Activated CD4-positive, CD25-positive, alpha-beta regulatory T cell (primary cell): ENCODE data around the gene SLC1A4.
"Not testable (repeated sequence)": the region's sequence is repeated elsewhere in the genome, so short reads cannot be mapped to it uniquely, and the experiment has no call there.

Experiments used
- DNase-seq, 4 experiments: peaks; one replicate each; lab custom pipeline; 2025; lab: John Stamatoyannopoulos, UW

Gene SLC1A4

DNA sequence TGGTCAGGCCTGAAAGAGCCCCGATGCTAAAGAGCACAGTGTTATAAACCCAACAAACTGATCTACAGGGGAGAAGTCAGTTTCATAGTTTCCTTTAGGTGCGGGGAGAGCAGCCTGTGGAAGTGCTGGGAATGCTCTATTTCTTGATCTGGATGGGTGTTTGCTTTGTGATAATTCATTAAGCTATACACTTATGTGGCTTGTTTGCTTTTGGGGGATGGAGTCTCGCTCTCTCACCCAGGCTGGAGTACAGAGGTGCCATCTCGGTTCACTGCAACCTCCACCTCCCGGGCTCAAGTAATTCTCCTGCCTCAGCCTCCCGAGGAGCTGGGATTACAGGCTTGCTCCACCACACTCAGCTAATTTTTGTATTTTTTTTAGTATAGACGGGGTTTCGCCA is 37.0 kb downstream of the SLC1A4 start:
- no peak for DNase-seq

DNA sequence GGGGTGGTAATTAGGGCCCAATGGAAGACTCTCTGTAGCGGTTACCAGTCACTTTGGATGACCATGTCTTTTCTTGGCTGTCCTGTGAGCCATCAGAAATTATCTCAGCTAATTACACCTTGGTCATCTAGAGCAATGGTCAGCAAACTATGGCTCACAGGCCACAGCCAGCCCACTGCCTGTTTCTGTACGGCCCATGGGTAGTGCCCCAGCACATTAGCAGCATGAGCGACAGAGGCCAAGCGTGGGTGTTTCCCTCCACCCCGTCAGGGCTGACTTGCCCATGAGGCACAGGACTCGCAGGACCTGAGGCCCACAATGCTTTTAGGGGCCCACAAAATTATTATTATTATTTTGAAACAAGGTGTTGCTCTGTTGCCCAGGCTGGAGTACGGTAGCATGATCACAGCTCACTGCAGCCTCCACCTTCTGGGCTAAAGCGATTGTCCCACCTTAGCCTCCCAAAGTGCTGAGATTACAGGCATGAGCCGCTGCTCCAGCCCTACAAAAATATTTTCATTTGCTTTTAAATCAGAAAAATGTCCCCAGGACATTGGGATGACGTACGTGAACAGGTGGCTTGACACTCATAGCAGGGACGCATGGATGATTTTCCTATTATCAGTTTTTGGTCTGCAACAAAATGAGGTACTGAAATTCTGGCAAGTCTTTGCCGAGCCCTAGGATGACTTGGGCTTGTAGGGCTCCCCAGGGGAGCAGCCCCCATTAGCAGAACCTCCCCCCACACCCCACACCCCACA is 37.7 kb downstream of the SLC1A4 start:
- no peak for DNase-seq

DNA sequence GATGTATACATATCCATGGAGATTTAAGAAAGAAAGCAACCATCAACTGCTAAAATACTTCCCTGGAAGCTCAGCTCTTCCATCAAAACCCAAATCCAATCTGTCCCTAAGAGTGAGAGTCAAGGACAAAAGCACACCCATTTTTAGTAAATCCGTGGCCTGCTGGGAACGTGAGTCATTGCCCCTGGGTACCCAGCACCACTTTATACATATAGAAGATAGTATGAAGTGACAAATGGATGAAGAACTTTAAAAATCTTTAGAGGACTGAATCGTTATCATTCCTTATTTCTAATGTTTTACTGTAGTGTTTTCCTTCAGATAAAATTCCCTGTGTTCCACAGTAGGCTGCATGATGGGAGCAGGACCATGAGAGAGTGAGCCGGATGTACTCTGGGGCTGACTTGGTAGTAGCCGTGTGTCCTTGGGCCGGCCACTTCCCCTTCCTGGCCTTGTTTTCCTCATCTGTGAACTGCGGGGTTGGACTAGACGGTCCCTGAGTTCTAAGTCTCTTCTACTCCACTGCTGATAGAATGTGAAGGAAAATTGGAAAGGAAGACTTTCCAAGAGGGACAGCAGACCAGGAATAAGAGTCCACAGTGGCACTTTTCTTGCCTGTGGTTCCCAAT is 38.5 kb downstream of the SLC1A4 start:
- no peak for DNase-seq

DNA sequence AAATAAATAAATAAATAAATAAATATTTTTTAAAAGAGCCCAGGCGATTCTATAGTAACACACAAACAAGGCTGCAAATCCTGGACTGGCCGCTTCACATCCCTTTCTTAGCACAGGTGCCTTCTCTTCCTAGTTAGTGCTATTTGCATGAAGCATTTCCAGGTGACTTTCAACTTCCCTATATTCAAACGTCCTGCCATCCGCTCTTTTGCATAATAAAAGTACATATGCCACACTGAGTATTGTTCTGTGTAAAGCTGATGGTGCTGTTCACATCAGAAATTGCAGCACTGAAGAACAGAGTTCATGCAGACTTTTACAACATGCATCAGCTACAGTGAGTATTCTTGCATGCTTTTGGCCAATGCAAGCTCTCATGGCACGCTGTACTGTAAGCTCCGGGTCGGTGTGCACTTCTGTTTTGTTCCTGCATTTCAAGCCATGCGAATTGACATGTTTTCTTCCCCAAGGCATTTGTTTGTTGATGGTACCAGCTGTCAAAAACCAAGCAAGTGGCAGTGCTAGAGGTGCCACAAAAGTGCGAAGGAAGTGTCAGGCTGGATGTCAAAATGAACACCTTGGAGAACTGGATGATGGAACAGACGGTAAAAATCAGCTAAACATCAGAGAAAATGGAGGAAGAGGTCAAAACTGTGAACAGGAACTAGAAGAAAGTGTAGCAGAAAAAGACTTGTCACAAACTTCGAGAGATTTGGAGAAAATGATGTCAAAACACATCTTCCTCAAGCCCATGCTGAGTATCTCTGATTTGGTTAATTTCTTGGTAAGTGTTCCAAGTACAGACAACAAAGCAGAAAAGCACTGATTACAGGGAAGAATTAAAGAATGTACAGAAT is 41.5 kb downstream of the SLC1A4 start:
- DNase-seq, result no peak

DNA sequence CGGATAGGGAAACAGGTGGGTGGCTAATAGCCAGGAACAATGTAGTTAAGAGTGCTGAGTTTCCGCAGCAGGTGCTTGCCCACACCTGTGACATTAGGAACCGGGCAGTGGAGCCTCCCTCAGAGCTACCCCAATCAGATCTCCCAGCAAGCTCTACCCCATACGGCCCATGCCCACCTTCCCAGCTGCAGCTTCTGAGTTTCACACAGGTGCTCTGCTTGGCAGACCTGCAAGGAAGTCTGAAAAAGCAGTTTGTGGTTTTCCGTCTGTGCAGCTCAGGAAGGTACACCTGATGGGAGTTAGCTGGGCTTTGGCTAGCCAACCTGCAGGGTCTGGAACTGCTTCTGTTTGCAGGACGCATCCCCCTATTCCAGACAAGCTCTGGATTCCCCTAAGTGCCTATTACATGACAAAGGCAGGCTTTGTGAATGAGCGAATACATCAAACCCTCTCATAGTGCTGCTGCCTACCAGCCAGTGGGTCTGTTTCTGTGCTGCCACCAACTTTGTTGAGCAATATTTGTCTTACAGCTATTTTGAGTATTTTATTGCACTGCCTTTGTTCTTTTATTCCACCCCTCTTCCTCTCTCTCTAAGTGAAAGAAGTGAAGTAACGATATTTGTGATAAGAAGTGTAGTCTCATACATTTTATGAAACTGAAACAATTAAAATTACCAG is 42.3 kb downstream of the SLC1A4 start:
- no peak for DNase-seq

DNA sequence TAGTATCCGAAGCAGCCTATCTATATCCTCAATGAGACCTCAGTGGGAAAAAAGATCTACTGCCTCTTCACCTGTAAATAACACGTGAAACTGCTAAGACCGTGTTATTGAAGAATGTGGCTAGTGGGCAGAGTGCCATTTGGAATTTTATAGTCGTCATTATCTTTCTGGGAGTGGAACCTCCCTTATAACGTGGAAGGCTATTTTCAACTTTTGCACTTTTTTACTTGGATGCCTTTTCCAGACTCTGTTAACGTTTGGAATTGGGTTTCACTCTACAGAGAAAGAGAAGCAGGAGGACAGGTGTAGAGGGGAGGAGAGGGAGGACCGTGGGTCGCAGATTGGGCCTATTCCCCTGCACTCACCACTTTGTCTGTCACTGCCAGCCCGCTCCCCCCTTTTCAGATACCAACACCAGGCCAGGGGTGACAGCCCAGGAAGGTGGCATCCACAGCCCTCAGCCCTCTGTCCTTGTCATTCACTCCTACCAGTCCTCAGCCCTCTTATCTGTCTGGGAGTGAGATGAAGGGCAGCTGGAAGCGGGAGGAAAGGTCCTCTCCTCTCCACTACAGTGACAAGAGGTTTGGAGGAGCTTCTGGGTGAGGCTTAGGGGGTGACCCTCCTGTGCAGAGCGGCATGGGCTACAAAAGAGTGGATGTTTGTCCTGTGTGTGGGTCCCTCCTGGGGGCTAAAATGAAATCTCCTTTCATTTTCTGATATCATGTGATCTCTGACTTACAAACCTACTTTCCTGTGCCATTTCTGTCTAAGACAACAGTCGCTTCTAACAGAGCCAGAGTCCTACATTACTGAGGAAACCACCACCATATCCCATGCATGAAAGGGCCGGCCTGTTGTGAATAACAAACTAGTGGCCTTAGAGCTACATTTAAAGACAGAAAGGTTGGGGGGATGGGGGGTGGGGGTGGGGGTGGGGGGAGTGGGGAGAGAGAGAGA is 43.1 kb downstream of the SLC1A4 start:
- DNase-seq, result no peak

DNA sequence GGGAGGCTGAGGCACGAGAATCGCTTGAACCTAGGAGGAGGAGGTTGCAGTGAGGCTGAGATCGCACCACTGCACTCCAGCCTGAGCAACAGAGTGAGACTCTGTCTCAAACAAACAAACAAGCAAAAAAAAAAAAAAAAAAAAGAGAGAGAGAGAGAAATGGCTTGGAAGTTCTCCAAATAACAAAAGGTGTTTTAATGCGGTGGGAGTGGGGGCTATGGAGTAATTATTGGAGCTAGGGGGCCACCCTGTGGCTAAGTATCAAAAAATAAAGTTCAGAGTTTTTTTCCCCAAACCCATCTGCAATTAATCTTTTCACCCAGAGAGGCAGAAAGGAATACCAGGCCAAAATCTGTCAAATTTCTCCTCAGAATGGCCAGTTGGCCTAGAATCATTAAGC is 44.0 kb downstream of the SLC1A4 start:
- no peak for DNase-seq

DNA sequence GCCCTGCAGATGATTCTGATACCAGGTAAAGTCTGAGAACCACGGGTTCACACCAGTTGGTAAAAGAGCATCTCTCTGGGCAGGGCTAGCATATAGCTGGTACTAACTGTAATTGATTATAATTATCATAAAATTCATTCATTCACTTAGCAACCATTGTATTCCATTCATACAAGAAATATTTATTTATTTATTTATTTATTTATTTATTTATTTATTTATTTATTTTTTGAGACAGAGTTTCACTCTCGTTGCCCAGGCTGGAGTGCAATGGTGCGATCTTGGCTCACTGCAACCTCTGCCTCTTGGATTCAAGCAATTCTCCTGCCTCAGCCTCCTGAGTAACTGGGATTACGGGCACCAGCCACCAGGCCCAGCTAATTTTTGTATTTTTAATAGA is 44.5 kb downstream of the SLC1A4 start:
- not testable (repeated sequence) for DNase-seq

DNA sequence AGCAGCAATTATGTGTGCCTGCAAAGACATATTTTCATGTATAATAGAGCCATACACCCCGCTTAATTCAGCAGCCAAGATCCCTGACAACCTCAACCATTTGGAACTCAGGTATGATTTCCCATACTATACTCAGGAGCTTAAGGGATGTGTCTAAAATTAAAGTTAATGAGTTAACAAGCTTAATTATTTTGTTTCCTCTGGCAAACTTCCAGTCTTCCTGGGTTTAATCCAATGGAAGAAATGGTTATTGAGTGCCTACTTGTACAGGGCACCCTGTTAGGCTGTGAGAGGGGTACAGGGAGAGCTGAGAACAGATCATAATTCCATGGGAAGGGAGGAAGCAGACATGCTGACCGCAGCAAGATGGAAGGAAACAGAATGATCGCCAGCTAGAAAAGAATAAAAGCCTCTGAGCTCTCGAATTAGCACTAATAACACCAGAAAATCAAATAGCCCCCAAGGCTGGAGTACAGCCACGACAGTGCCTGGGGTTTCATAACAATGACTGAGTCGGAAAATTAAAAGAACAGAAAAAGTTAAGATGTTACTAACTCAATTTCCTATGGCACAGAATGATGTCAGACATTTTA is 46.2 kb downstream of the SLC1A4 start:
- no peak for DNase-seq

DNA sequence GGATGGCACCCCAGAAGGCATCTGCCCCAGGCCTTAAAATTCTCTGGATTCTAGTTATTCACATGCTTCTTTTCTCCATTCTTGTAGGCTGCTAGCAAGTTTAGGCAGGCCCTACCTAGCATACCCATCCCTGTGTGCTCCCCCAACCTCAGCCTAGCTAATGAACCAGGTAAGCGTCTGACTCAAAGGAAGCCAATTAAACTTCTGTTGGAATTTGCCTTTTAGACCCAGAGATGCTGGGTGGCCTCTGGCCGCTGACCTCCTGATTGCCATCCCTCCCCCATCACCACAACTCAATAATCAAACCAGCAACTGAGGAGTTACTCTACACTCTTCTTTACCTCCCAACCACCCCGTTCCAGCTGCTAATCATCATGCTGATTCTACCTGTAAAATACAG is 48.0 kb downstream of the SLC1A4 start:
- no peak for DNase-seq

DNA sequence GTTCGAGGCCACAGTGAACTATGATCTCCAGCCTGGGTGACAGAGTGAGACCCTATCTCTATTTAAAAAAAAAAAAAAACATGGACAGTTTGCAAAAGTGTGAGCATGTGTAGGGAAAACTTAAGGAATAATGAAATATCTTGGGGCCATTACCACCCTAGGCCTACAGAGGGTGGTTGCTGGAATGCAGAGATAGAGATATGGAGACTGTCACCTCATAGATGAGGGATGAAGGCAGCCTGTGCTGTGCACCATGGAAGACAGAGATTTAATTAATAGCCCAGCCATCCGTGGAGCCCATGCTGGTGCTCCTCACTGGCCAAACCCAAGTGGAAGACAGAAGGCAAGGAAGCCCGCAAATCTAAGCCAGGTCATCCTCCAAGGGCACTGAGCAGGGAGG is 50.4 kb downstream of the SLC1A4 start:
- DNase-seq, result no peak

DNA sequence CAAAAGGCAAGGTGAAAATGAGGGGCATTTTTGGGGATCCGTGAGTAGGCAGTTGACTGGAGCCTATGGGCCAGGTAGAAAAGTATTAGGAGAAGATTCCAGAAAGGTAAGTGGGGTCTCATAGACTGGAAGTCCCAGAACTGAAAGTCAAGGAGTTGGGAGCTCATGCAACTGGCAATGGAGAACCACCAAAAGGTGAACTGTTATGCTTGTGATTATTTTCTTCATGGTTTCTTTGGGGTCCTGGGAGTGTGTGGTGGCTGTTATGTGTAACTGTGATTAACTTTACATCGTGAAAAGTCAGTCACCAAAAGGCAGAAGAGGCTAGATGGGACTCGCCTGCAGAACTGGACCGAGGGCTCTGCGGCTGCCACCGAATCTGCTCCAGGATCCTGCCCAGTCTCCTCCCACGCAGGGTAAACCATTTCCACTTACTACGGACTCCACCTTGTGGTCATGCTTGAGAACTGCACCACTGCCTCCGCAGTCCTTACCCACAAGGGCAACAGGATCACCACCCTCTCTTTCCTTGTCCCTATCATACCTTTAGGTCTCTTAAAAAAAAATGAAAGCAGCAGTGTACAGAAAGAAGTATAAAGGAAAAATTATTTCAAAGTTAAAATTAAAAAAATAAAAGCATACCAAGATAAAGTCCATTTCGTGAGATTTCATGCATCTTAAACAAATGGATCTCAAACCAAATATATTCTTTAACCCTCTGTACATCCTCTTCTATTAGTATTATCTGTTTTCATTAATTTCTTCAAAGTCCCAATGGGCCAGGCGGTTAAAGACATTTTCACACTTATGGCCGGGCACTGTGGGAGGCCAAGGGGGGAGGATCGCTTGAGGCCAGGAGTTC is 51.4 kb downstream of the SLC1A4 start:
- peak; percentile 41 to 58 (median 46) for DNase-seq

DNA sequence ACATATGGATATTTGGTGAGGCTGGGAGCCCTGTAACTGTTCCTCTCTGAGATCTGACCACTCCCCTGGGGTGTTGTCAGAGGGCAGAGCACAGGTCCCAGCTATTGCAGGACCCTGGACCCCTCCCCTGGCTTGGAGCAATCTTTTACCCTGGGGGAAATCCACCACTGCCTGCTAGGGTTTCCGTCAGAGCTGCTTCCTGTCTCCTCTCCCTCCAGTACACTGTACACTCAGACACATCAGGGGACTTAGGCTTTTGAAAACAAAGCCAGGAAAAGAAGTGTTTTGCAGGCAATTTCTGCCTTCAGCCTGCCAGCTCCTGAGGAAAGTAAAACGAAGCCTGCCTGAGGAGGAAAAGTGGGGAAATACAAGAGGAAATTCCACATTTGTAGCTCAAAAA is 53.8 kb downstream of the SLC1A4 start:
- DNase-seq, result no peak

DNA sequence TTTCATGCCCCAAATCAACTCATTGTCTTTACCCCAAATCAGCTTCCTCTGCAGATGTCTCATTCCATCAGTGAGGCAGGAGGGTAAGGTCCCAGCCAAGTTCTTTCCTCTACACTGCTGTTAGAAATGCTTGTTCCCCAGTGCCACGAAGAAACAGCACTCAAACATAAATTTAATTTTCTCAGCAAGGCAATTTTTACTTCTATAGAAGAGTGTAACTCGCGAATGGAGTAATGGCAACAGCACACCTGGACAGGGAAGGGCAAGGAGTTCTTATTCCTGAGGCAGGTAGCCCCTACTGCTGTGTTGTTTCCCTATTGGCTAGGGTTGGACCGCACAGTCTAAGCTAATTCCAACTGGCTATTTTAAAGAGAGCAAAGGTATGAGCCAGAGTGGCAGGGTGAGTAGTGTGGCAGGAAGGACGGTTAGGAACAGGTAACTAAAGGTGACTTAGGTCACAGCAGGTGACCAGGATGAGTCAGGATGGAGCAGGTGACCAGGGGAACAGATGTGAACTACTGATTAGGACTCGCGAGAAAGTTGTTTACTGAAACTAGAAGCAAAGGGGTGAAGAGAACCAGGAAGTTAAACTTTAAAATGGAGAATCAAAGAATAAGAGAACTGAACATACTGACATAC is 55.0 kb downstream of the SLC1A4 start:
- DNase-seq, result no peak

DNA sequence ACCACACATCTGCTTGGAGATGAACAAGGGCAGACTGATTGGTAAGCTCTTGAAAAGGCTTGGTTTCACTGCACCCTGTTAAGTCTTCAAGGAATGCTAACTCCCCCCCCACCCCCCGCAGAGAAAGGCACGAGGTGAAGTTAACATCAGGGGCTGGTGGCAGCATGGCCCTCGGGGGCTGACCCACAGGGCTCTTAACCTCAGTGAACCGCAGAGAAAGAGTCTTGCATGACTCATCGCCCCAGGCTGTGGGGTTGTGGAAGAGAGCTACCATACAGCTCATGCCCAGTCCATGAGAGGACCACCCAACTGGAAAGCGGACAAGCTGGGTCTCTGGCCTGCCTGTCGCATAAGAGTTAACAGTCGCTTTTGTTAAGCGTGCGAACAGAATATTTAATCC is 56.5 kb downstream of the SLC1A4 start:
- DNase-seq, result no peak

DNA sequence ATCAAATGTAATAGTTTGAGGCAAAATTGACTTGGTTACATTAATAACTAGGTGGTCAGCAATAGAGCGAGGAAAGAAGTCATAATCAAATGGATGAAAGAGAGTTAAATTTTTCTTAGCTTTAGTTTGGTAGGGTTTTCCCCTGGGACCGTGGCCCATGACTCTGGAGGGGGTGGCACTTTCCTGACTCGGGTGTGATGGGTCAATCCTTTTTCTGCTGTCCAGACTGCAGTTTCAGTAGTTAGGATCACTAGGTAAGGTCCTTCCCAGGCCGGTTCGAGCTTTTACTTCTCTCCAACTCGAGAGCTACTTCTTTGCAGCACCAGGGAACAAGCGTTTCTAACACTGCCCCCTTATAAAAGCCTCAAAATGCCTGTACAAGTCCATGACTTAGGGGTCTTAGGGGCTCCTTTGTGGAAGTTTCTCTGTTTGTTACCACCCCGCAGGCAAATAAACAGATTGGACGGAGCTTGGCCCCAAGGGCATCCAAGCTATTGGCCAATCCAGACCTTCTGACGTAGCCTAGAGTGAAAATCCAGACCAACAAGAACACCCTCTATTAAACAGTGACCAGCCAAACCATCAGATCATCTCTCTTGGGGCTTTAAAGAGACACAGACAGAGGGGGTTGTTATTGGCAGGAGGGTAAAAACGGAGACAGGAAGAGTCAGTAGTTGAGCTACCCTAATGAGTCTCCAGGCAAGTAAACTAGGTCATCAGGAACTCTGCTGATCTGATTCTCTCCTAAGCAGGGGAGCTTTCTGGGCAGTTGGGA is 57.6 kb downstream of the SLC1A4 start:
- no peak for DNase-seq

DNA sequence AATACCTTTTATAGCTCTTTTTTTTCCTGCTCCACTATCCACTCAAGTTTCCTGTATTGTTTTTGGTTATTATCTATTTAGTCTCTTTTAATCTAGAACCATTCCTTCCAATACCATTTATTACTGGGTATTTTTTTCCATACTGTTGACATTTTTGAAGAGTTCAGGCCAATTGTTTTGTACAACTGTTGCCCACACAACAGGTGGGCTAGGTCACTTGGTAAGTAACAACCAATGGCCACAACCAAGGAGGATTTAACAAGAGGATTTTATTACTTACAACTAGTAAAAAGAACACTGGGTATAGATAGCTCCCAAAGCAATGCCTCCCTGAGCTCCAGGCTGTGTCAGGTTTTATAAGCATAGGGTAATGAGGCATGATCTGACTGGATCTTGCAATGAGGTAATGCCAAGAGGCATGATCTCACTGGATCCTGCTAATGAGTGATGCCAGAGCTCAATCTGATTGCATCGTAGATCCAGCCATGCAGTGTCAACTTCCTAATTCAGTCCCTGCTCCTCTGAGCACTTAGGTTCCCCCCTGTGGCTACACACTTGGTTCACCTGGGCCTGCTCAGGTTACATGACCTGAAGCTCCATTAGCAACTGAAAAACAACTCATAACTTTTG is 59.9 kb downstream of the SLC1A4 start:
- DNase-seq, result no peak

DNA sequence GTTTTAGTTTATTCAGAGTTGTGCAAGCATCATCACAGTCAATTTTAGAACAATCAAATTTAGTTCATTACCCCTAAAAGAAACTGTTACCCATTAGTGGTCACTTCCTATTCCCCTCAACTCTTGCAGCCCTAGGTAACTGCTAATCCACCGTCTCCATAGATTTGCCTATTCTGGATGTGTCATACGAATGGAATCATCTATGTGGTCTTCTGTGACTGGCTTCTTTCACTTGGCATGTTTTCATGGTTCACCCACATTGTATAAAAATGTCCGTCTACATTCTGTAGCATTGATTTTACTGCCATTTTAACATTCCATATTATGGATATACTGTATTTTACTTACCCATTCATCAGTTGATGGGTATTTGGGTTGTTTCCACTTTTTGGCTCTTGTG is 61.7 kb downstream of the SLC1A4 start:
- DNase-seq, result no peak
